SIG-M5 treated with dmso at 0.1 percent for 504 hours (cell line): ENCODE results near the gene GRIN2D.

Source experiments
- DNase-seq: peaks from one replicate; lab custom pipeline; 2025; ENCODE audit not compliant: unreplicated experiment; lab: John Stamatoyannopoulos, UW

GRIN2D gene

DNA sequence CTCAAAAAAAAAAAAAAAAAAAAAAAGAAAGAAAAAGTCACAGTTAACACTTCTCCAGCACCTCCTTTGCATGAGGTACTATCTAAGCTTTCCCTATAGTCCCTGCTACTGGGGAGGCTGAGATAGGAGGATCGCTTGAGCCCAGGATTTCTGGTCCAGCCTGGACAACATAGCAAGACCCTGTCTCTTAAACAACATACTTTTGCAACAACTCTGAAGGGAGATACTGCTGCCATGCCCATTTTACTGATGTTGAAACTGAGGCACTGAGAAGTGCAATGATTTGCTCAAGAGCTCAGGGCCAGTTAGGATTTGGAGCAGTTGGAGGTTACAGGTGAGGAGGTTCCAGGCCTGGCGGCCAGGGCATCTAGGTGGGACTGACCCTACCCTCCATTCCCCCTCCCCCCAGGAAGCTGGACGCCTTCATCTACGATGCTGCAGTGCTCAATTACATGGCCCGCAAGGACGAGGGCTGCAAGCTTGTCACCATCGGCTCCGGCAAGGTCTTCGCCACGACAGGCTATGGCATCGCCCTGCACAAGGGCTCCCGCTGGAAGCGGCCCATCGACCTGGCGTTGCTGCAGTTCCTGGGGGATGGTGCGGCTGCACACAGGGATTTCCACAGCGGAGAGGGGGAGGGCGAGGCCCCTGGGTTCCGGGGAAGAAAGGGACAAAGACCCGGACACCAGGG is 48.0 kb downstream of the GRIN2D start:
- no peak for DNase-seq

DNA sequence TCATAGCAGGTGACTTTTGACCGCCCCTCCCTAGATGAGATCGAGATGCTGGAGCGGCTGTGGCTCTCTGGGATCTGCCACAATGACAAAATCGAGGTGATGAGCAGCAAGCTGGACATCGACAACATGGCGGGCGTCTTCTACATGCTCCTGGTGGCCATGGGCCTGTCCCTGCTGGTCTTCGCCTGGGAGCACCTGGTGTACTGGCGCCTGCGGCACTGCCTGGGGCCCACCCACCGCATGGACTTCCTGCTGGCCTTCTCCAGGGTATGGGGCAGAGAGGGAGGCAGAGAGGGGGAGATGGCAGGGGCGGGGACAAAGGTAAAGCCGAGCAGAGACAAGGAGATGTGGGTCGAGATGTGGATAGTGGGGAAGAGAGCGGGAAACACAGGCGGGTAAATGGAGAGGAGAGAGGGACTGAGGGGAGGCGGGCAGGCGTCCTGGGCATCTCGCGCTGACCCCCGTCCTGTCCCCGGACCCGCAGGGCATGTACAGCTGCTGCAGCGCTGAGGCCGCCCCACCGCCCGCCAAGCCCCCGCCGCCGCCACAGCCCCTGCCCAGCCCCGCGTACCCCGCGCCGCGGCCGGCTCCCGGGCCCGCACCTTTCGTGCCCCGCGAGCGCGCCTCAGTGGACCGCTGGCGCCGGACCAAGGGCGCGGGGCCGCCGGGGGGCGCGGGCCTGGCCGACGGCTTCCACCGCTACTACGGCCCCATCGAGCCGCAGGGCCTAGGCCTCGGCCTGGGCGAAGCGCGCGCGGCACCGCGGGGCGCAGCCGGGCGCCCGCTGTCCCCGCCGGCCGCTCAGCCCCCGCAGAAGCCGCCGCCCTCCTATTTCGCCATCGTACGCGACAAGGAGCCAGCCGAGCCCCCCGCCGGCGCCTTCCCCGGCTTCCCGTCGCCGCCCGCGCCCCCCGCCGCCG is 48.9 kb downstream of the GRIN2D start:
- DNase-seq, result no peak

DNA sequence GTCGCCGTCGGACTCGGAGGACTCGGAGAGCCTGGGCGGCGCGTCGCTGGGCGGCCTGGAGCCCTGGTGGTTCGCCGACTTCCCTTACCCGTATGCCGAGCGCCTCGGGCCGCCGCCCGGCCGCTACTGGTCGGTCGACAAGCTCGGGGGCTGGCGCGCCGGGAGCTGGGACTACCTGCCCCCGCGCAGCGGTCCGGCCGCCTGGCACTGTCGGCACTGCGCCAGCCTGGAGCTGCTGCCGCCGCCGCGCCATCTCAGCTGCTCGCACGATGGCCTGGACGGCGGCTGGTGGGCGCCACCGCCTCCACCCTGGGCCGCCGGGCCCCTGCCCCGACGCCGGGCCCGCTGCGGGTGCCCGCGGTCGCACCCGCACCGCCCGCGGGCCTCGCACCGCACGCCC is 49.8 kb downstream of the GRIN2D start:
- DNase-seq, result no peak
